Astrocyte (in vitro differentiated cells and primary cell): ENCODE results near the gene RNF2. TPM values are rescaled to one million over a fixed set of nuclear protein-coding genes. Genes with fewer than 3 reads are reported as not detected.

Source experiments
- DNase-seq: peaks from one replicate; pipeline ENCODE4 v3.0.0-alpha.2; 2010; ENCODE audit warnings: low read depth
- FAIRE-seq: peaks from 2 replicates; lab custom pipeline; 2011; peaks lifted over from hg19 to GRCh38; lab: Jason Lieb, UNC
- H2AFZ ChIP-seq: 2 replicates; pipeline ENCODE4 v1.6.0; 2012; ENCODE audit warnings: low read depth, low read length, inconsistent platforms
- H3K27ac ChIP-seq: 2 replicates; pipeline ENCODE4 v1.5.1; 2011; ENCODE audit warnings: low read depth, low read length, inconsistent platforms
- H3K27me3 ChIP-seq: 2 replicates; pipeline ENCODE4 v1.6.0; 2011; ENCODE audit warnings: low read length, inconsistent platforms; ENCODE audit not compliant: insufficient read depth
- H3K36me3 ChIP-seq: 2 replicates; pipeline ENCODE4 v1.5.1; 2011; ENCODE audit warnings: low read length, inconsistent platforms; ENCODE audit not compliant: insufficient read depth
- H3K4me1 ChIP-seq: 2 replicates; pipeline ENCODE4 v1.5.1; 2011; ENCODE audit warnings: low read length, inconsistent platforms; ENCODE audit not compliant: insufficient read depth
- H3K4me2 ChIP-seq: 2 replicates; pipeline ENCODE4 v1.6.0; 2012; ENCODE audit warnings: low read length, inconsistent platforms
- H3K4me3 ChIP-seq: 2 replicates; pipeline ENCODE4 v1.5.1; 2011; ENCODE audit warnings: low read depth, mild to moderate bottlenecking, low read length, inconsistent platforms; ENCODE audit not compliant: insufficient read depth
- H3K79me2 ChIP-seq: 2 replicates; pipeline ENCODE4 v1.6.0; 2012; ENCODE audit warnings: mild to moderate bottlenecking, low read length, inconsistent platforms; ENCODE audit not compliant: insufficient read depth
- H3K9ac ChIP-seq: 2 replicates; pipeline ENCODE4 v1.6.0; 2012; ENCODE audit warnings: mild to moderate bottlenecking, low read length, inconsistent platforms
- H3K9me3 ChIP-seq: 2 replicates; pipeline ENCODE4 v1.5.1; 2012; ENCODE audit warnings: low read depth, mild to moderate bottlenecking, low read length, inconsistent platforms; ENCODE audit not compliant: insufficient read depth
- H4K20me1 ChIP-seq: 2 replicates; pipeline ENCODE4 v1.6.0; 2012; ENCODE audit warnings: low read length, inconsistent platforms; ENCODE audit not compliant: insufficient read depth
- H3K27ac Mint-ChIP-seq: one replicate; pipeline ENCODE4 v1.8.0; 2021; ENCODE audit warnings: mild to moderate bottlenecking, mixed read lengths; ENCODE audit not compliant: unreplicated experiment
- H3K27me3 Mint-ChIP-seq: one replicate; pipeline ENCODE4 v1.8.0; 2021; ENCODE audit warnings: low read depth, mixed read lengths; ENCODE audit not compliant: unreplicated experiment
- H3K36me3 Mint-ChIP-seq: one replicate; pipeline ENCODE4 v1.8.0; 2021; ENCODE audit warnings: low read depth, mixed read lengths; ENCODE audit not compliant: unreplicated experiment
- H3K4me1 Mint-ChIP-seq: one replicate; pipeline ENCODE4 v1.8.0; 2021; ENCODE audit warnings: low read depth, mixed read lengths; ENCODE audit not compliant: unreplicated experiment
- H3K4me3 Mint-ChIP-seq: one replicate; pipeline ENCODE4 v1.8.0; 2021; ENCODE audit warnings: mild to moderate bottlenecking, moderate library complexity, mixed read lengths; ENCODE audit not compliant: unreplicated experiment
- H3K9me3 Mint-ChIP-seq: one replicate; pipeline ENCODE4 v1.8.0; 2021; ENCODE audit warnings: mild to moderate bottlenecking, mixed read lengths; ENCODE audit not compliant: unreplicated experiment
- EZH2 ChIP-seq: IDR thresholded peaks from 2 replicates; pipeline ENCODE4 v1.6.1; 2012; ENCODE audit warnings: mild to moderate bottlenecking, low read length, inconsistent platforms; ENCODE audit not compliant: insufficient read depth
- total RNA-seq: library from RNA; stranded (reverse); gene quantifications from 2 replicates; pipeline ENCODE4 v1.2.1, GENCODE V29; 2021
- TF ChIP-seq, protein P1 (sequence below): IDR thresholded peaks from 2 replicates; pipeline ENCODE4 v1.5.1; 2011; ENCODE audit warnings: low read depth, mild to moderate bottlenecking, inconsistent platforms, low read length, moderate library complexity; ENCODE audit not compliant: insufficient read depth

Gene RNF2
- total RNA-seq, 1 donor from 2014 or later = 34.2 TPM

DNA sequence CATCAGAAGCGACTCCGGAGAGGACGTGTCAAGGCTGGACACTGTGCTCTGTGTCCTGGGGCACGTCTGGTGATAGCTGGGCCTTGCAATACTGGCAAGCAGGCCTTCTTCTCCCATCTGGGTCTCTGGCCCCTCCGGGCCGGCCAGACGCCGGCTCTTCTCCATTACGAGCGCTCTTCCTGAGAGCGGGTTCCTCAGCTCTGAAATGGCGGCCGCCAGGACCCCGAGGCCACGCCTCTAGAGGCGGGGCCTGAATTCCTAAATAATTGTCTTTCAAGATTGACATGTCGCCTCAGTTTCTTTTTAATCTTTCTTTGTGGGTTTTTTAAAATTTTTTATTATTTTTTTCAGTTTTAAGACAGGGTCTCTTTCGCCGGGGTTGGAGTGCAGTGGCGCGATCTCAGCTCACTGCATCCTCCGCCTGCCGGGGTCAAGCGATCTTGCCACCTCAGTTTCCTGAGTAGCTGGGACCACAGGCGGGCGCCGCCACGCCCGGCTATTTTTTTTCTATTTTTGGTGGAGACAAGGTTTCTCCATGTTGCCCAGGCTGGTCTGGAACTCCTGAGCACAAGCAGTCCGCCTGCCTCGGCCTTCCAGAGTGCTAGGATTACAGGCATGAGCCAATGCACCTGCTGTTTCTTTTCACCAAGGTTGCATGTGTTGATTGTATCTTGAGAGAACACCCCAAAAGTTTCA lies 9.2 kb downstream of the RNF2 start:
- Histone ChIP-seq H3K9ac (no peak overlapping the region), H3K4me1 (peaks cover 4% of the 10 kb centered on the region), H3K36me3 (no peaks in the 10 kb centered on the region), H3K4me3 (no peak overlapping the region), H4K20me1 (peaks cover 81% of the 10 kb centered on the region), H3K27me3 (no peaks in the 10 kb centered on the region), H2AFZ (no peak overlapping the region), H3K27ac (no peak overlapping the region), H3K9me3 (no peaks in the 10 kb centered on the region), H3K4me2 (no peak overlapping the region), H3K79me2 (peaks cover 98% of the 10 kb centered on the region)
- FAIRE-seq = no peak
- DNase-seq = no peak
- Mint-ChIP-seq H3K4me3 (no peak overlapping the region), H3K4me1 (peaks cover 25% of the 10 kb centered on the region), H3K27ac (no peak overlapping the region), H3K27me3 (no peaks in the 10 kb centered on the region), H3K36me3 (no peaks in the 10 kb centered on the region), H3K9me3 (no peaks in the 10 kb centered on the region)
- TF ChIP-seq, protein P1, sequence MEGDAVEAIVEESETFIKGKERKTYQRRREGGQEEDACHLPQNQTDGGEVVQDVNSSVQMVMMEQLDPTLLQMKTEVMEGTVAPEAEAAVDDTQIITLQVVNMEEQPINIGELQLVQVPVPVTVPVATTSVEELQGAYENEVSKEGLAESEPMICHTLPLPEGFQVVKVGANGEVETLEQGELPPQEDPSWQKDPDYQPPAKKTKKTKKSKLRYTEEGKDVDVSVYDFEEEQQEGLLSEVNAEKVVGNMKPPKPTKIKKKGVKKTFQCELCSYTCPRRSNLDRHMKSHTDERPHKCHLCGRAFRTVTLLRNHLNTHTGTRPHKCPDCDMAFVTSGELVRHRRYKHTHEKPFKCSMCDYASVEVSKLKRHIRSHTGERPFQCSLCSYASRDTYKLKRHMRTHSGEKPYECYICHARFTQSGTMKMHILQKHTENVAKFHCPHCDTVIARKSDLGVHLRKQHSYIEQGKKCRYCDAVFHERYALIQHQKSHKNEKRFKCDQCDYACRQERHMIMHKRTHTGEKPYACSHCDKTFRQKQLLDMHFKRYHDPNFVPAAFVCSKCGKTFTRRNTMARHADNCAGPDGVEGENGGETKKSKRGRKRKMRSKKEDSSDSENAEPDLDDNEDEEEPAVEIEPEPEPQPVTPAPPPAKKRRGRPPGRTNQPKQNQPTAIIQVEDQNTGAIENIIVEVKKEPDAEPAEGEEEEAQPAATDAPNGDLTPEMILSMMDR = no peak
- no peak for TF ChIP-seq EZH2

DNA sequence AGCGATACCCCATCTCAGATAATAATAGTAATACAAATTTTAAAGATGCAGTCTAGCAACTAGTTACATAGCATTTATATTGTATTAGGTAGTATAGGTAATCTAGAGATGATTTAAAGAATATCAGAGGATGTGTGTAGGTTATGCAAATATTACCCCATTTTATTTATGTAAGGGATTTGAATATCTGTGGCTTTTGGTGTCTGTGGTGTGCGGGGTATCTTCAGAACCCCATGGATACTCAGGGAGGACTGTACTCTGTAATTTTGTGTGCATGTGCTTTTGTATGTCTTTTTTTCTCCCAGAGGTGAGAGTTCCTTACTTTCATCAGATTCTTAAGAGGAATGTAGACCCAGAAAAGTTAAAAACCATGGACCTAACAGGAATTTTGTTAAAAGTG lies 12.8 kb downstream of the RNF2 start:
- no peak overlapping the region for H3K27ac ChIP-seq
- Mint-ChIP-seq H3K4me1 (peaks cover 33% of the 10 kb centered on the region), H3K27ac (no peak overlapping the region), H3K4me3 (no peak overlapping the region), H3K36me3 (peaks cover 3% of the 10 kb centered on the region), H3K9me3 (no peaks in the 10 kb centered on the region), H3K27me3 (no peaks in the 10 kb centered on the region)
- DNase-seq (no peak), FAIRE-seq (no peak)
- no peak overlapping the region for H3K9ac ChIP-seq
- no peaks in the 10 kb centered on the region for H3K36me3 ChIP-seq
- TF ChIP-seq, protein P1 = no peak
- H3K27me3 ChIP-seq = no peaks in the 10 kb centered on the region
- H3K4me1 ChIP-seq = peaks cover 4% of the 10 kb centered on the region
- H2AFZ ChIP-seq = no peak overlapping the region
- no peak overlapping the region for H3K4me3 ChIP-seq
- H3K9me3 ChIP-seq = no peaks in the 10 kb centered on the region
- H3K79me2 ChIP-seq = peaks cover 97% of the 10 kb centered on the region
- no peak overlapping the region for H3K4me2 ChIP-seq
- peaks cover 76% of the 10 kb centered on the region for H4K20me1 ChIP-seq

DNA sequence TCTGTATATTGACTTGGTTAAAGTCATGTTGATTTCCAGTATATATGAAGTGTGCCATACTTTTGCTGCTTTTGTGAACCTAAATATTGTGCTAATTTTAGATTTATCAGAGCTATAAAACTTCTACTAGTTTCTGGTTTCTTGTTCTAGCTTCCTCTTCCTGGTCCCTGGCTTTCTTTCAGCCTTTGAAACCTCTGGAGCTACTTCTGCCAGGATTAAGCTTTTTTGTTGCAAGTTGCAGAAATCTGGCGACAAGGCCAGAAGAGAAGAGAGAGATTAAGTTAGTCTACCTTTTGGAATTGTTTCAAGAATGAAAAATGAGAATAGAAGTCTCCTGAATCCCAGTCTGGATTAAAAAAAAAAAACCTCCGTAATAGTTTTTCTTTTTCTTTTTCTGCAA lies 13.5 kb downstream of the RNF2 start:
- no peak for FAIRE-seq

More for the DNA sequence above, 13.5 kb downstream of the RNF2 start:
- H3K4me2 ChIP-seq = no peak overlapping the region
- H3K27me3 ChIP-seq = no peaks in the 10 kb centered on the region
- Mint-ChIP-seq H3K9me3 (no peaks in the 10 kb centered on the region), H3K27me3 (no peaks in the 10 kb centered on the region), H3K27ac (no peak overlapping the region), H3K4me1 (peaks cover 37% of the 10 kb centered on the region), H3K36me3 (peaks cover 3% of the 10 kb centered on the region), H3K4me3 (no peak overlapping the region)
- TF ChIP-seq, protein P1 = no peak
- TF ChIP-seq EZH2 = no peak
- no peak overlapping the region for H2AFZ ChIP-seq
- H3K36me3 ChIP-seq = no peaks in the 10 kb centered on the region
- no peak overlapping the region for H3K4me3 ChIP-seq
- H3K9ac ChIP-seq = no peak overlapping the region
- H3K9me3 ChIP-seq = no peaks in the 10 kb centered on the region
- no peak for DNase-seq
- H3K79me2 ChIP-seq = peaks cover 97% of the 10 kb centered on the region
- peaks cover 4% of the 10 kb centered on the region for H3K4me1 ChIP-seq
- H4K20me1 ChIP-seq = peaks cover 76% of the 10 kb centered on the region
- H3K27ac ChIP-seq = no peak overlapping the region
